Vagina (tissue), 2 donors: Measurements from ENCODE around the gene MRC1. TPM values are rescaled to one million over a fixed set of nuclear protein-coding genes. Genes with fewer than 3 reads are reported as not detected.
"Not testable (repeated sequence)": the region's sequence is repeated elsewhere in the genome, so short reads cannot be mapped to it uniquely, and the experiment has no call there.

ENCODE experiments used
- DNase-seq, 2 donors: peaks; one replicate each; pipeline ENCODE4 v3.0.0-alpha.2; 2017; ENCODE audit errors: extremely low spot score in 2 of 2
- H3K27ac ChIP-seq: fragments of 200-600 bp; sonication (generic); one replicate; pipeline ENCODE4 v1.5.1; 2019
- H3K27me3 ChIP-seq: fragments of 200-600 bp; sonication (generic); one replicate; pipeline ENCODE4 v1.5.1; 2019
- H3K36me3 ChIP-seq, 2 donors: fragments of 200-600 bp; sonication (generic); one replicate each; pipeline ENCODE4 v1.5.1; 2017 to 2019
- H3K4me1 ChIP-seq: fragments of 200-600 bp; sonication (generic); one replicate; pipeline ENCODE4 v1.5.1; 2019
- H3K4me3 ChIP-seq, 2 donors: fragments of 200-600 bp; sonication (generic); 1 replicate in 1 of 2; 2 replicates in 1 of 2; pipeline ENCODE4 v1.5.1; 2016 to 2019
- H3K9me3 ChIP-seq: fragments of 200-600 bp; sonication (generic); one replicate; pipeline ENCODE4 v1.5.1; 2019
- CTCF ChIP-seq, 3 experiments: fragments of 450-650 bp in 2 of 3; fragments of 200-600 bp in 1 of 3; sonication (generic) in 1 of 3; IDR thresholded peaks; one replicate each; pipeline ENCODE4 v1.5.1; 2017 to 2019; ENCODE audit warnings: antibody characterized with exemption in 3 of 3, mild to moderate bottlenecking in 2 of 3, moderate library complexity in 2 of 3
- POLR2A ChIP-seq, 2 donors: fragments of 450-650 bp; IDR thresholded peaks; one replicate each; pipeline ENCODE4 v1.6.1; 2017; ENCODE audit warnings: antibody characterized with exemption in 2 of 2, mild to moderate bottlenecking in 2 of 2, moderate library complexity in 2 of 2
- POLR2AphosphoS5 ChIP-seq, 2 donors: sonication (generic); formaldehyde crosslinking; IDR thresholded peaks; one replicate each; pipeline ENCODE4 v1.9.0; 2017; ENCODE audit warnings: antibody characterized with exemption in 2 of 2, mild to moderate bottlenecking in 2 of 2, low read depth in 1 of 2; ENCODE audit not compliant: insufficient read depth in 1 of 2
- intact Hi-C: fragments of 100-400 bp; cut with DNase I; formaldehyde crosslinking; loops from one replicate; pipeline ENCODE4 v1.15.1; 2023
- total RNA-seq: library from RNA; depleted of rRNA; stranded (reverse); fragments of >200 nt; gene quantifications from one replicate; pipeline ENCODE4 v1.2.3, GENCODE V29; 2016

The MRC1 gene
- total RNA-seq, 1 donor from 2014 or later = 18.9 TPM

- H3K4me3 ChIP-seq = no peak overlapping the region
- no peaks in the 10 kb centered on the region for H3K9me3 ChIP-seq
- peaks cover 2% of the 10 kb centered on the region for H3K4me1 ChIP-seq
- no peak for DNase-seq
- no peaks in the 10 kb centered on the region for H3K27me3 ChIP-seq
- H3K36me3 ChIP-seq = no peaks in the 10 kb centered on the region
- intact Hi-C loops = no loop called here
- H3K27ac ChIP-seq = no peak overlapping the region
- TF ChIP-seq CTCF (IDR thresholded peaks at IDR 0.05) (no peak), POLR2AphosphoS5 (IDR thresholded peaks at IDR 0.05; ENCODE audit: insufficient read depth in 1 of 2, low read depth in 1 of 2) (no peak)
These were observed 109.2 kb downstream of the MRC1 start for GRCh38 chr10:17918187-17918903.

GRCh38 chr10:17921378-17921777 is 112.2 kb downstream of the MRC1 start:
- DNase-seq = no peak
- no peak overlapping the region for H3K27ac ChIP-seq
- H3K4me3 ChIP-seq = no peak overlapping the region
- H3K27me3 ChIP-seq = no peaks in the 10 kb centered on the region
- H3K4me1 ChIP-seq = peaks cover 6% of the 10 kb centered on the region
- no peaks in the 10 kb centered on the region for H3K9me3 ChIP-seq
- TF ChIP-seq CTCF (IDR thresholded peaks at IDR 0.05) (no peak), POLR2AphosphoS5 (IDR thresholded peaks at IDR 0.05; ENCODE audit: insufficient read depth in 1 of 2, low read depth in 1 of 2) (no peak), POLR2A (IDR thresholded peaks at IDR 0.05) (no peak)
- no peaks in the 10 kb centered on the region for H3K36me3 ChIP-seq
- intact Hi-C loops = no loop called here

- no peak for DNase-seq
- Histone ChIP-seq H3K27me3 (no peaks in the 10 kb centered on the region), H3K4me1 (peaks cover 6% of the 10 kb centered on the region), H3K9me3 (no peaks in the 10 kb centered on the region), H3K27ac (no peak overlapping the region), H3K4me3 (no peak overlapping the region), H3K36me3 (no peaks in the 10 kb centered on the region)
- intact Hi-C loops = no loop called here
- TF ChIP-seq POLR2AphosphoS5 (IDR thresholded peaks at IDR 0.05; ENCODE audit: insufficient read depth in 1 of 2, low read depth in 1 of 2) (peak in 1 of 2 donors; percentile 13), POLR2A (IDR thresholded peaks at IDR 0.05) (no peak)
These were observed 114.6 kb downstream of the MRC1 start for GRCh38 chr10:17923728-17924127.

- no peak for TF ChIP-seq CTCF (IDR thresholded peaks at IDR 0.05)
- no peaks in the 10 kb centered on the region for H3K36me3 ChIP-seq
- intact Hi-C loops = no loop called here
- no peak overlapping the region for H3K27ac ChIP-seq
- H3K4me3 ChIP-seq = no peak overlapping the region
- H3K4me1 ChIP-seq = no peaks in the 10 kb centered on the region
- no peak for DNase-seq
- no peaks in the 10 kb centered on the region for H3K9me3 ChIP-seq
- no peaks in the 10 kb centered on the region for H3K27me3 ChIP-seq
These were observed 134.0 kb downstream of the MRC1 start for GRCh38 chr10:17943033-17943745.

- H3K36me3 ChIP-seq, DNase-seq, H3K9me3 ChIP-seq, H3K4me3 ChIP-seq, H3K27ac ChIP-seq, intact Hi-C loops, H3K4me1 ChIP-seq, H3K27me3 ChIP-seq: not testable (repeated sequence)
These were observed 141.1 kb downstream of the MRC1 start for GRCh38 chr10:17950269-17950668.

- Histone ChIP-seq H3K36me3 (no peaks in the 10 kb centered on the region), H3K4me3 (no peak overlapping the region), H3K27me3 (no peaks in the 10 kb centered on the region), H3K9me3 (no peaks in the 10 kb centered on the region), H3K4me1 (no peaks in the 10 kb centered on the region), H3K27ac (no peak overlapping the region)
- no peak for TF ChIP-seq CTCF (IDR thresholded peaks at IDR 0.05)
- no peak for TF ChIP-seq POLR2A (IDR thresholded peaks at IDR 0.05)
- TF ChIP-seq POLR2AphosphoS5 (IDR thresholded peaks at IDR 0.05; ENCODE audit: insufficient read depth in 1 of 2, low read depth in 1 of 2) = no peak
- intact Hi-C loops = no loop called here
- DNase-seq = no peak
These were observed 141.6 kb downstream of the MRC1 start for GRCh38 chr10:17950726-17951125.
